HG03460 (cell line): ENCODE data around the gene SRD5A2.

ENCODE experiments used
- ATAC-seq: cut with Tn5 transposase; IDR thresholded peaks from one replicate; pipeline ENCODE4 v1.9.1; 2021; ENCODE audit not compliant: unreplicated experiment

The SRD5A2 gene

DNA sequence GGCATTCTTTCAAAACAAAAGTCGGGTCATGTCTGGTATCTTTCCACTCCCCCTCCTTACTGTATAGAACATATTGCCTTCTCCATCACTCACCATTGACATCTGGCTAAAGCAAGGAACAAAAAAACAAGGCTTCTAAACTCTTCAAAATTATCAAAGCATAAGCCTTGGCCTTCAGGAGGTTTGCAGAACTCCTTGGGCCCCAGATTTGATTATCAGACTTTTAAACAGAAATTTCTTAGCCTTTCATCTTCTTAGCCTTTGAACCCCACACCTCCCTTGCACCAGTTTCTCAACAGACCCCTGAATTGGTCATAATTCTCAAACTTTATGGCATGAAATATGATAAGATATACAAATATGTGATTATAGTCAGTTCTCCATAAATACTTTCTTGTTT lies 106.4 kb downstream of the SRD5A2 start:
- no peak for ATAC-seq
